H1 (cell line): ENCODE results near the gene S100A6. TPM values are rescaled to one million over a fixed set of nuclear protein-coding genes. Genes with fewer than 3 reads are reported as not detected.

ENCODE experiments used
- CEBPB ChIP-seq: IDR thresholded peaks from 2 replicates; pipeline ENCODE4 v1.6.1; 2012; ENCODE audit warnings: low read depth, low read length
- KDM5A ChIP-seq: fragments of 200-600 bp; IDR thresholded peaks from 2 replicates; pipeline ENCODE4 v1.7.1; 2012; ENCODE audit warnings: mild to moderate bottlenecking, low read length, inconsistent platforms, mixed read lengths
- POU5F1 ChIP-seq: IDR thresholded peaks from 2 replicates; pipeline ENCODE4 v1.6.1; 2011; ENCODE audit warnings: low read depth, mild to moderate bottlenecking, low read length, moderate library complexity
- RFX5 ChIP-seq: IDR thresholded peaks from 2 replicates; pipeline ENCODE4 v1.6.1; 2011; ENCODE audit warnings: low read depth, low read length, improper control_type of control experiment, borderline replicate concordance
- SP1 ChIP-seq: IDR thresholded peaks from 2 replicates; pipeline ENCODE4 v1.6.1; 2011; ENCODE audit warnings: low read depth, low read length
- polyA plus RNA-seq, 7 experiments: library from polyadenylated mRNA; depleted of rRNA in 3 of 7; stranded (reverse) in 5 of 7; unstranded in 2 of 7; fragments of >200 nt in 5 of 7; fragments of 200-250 nt in 2 of 7; gene quantifications; 1 replicate in 5 of 7; 2 replicates in 1 of 7; 4 replicates in 1 of 7; pipeline versions ENCODE4 v1.2.1 to v1.2.3, GENCODE V29; 2011 to 2013; ENCODE audit warnings: missing spikeins in 2 of 7, mixed read lengths in 2 of 7
- total RNA-seq: library from RNA; stranded (reverse); fragmentation: NEBNext Ultra II Directional; extraction: Animal tissue kit (Norgen Biotek cat#: 25700); gene quantifications from 2 replicates; pipeline ENCODE4 v1.2.1, GENCODE V29; 2021
- TF ChIP-seq, protein P1 (sequence below): IDR thresholded peaks from 2 replicates; pipeline ENCODE4 v1.6.1; 2011; ENCODE audit warnings: low read depth, mild to moderate bottlenecking, low read length; ENCODE audit not compliant: insufficient read depth
- TF ChIP-seq, protein P2 (sequence below): IDR thresholded peaks from 2 replicates; pipeline ENCODE4 v1.6.1; 2012; ENCODE audit warnings: inconsistent platforms

The S100A6 gene
- total and polyA plus RNA-seq, 2 of the 8 experiments (the other 6 are each of a cell fraction or from before 2014, with no cell fraction given): 11.1 to 63.0 TPM

DNA sequence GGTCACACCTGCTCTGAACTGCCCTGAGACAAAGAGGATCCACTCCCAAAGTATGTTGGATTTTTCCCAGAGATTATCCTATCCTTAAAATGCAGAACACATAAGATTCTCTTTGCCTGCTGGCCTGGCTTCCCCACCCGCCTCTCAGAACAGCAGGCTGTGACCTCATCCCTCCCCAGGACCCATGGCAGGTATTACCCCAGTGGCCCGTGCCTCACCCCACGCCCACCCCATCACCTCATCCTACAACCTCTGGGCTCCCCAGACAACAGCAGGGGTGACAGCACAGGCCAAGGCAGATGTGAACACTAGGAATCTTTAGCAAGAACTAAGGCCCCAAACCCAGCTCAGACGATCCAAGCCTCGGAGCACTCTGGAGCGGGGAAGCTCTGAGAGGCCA is 40.3 kb downstream of the S100A6 start (continued):
- TF ChIP-seq, protein P1, sequence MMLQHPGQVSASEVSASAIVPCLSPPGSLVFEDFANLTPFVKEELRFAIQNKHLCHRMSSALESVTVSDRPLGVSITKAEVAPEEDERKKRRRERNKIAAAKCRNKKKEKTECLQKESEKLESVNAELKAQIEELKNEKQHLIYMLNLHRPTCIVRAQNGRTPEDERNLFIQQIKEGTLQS: no peak
- no peak for TF ChIP-seq POU5F1
- TF ChIP-seq SP1: no peak
- no peak for TF ChIP-seq CEBPB
- TF ChIP-seq, protein P2, sequence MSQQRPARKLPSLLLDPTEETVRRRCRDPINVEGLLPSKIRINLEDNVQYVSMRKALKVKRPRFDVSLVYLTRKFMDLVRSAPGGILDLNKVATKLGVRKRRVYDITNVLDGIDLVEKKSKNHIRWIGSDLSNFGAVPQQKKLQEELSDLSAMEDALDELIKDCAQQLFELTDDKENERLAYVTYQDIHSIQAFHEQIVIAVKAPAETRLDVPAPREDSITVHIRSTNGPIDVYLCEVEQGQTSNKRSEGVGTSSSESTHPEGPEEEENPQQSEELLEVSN: no peak
- no peak for TF ChIP-seq RFX5
- TF ChIP-seq KDM5A: no peak
